GM12878 (cell line): ENCODE data around the gene UHRF1. TPM values are rescaled to one million over a fixed set of nuclear protein-coding genes. Genes with fewer than 3 reads are reported as not detected.

Experiments
- ATAC-seq: fragments of 200-7000 bp; cut with Tn5 transposase; 3 replicates; pipeline ENCODE4 v1.9.1; 2020; ENCODE audit warnings: mild to moderate bottlenecking, moderate library complexity
- BruUV-seq: library from RNA; stranded (reverse); fragments of 400-500 nt; replicated peaks from 2 replicates; lab custom pipeline; 2021; lab: Mats Ljungman, UMichigan
- CTCF ChIA-PET: fragments of 300-600 bp; sonication (Branson Sonifier 250); formaldehyde crosslinking; extraction: SDS; loops from one replicate; lab custom pipeline; 2021; ENCODE audit warnings: inconsistent platforms; lab: Yijun Ruan, JAX
- POLR2A ChIA-PET: fragments of 350-600 bp; formaldehyde crosslinking; extraction: SDS; loops from one replicate; lab custom pipeline; 2021; ENCODE audit warnings: inconsistent platforms; lab: Charles Lee
- RAD21 ChIA-PET: fragments of 300-600 bp; sonication (Branson Sonifier 250); formaldehyde crosslinking; loops from one replicate; lab custom pipeline; 2023; ENCODE audit warnings: antibody characterized with exemption; ENCODE audit not compliant: unreplicated experiment; lab: Charles Lee
- SMC1A ChIA-PET: fragments of 300-600 bp; sonication (Branson Sonifier 250); formaldehyde crosslinking; loops from one replicate; lab custom pipeline; 2023; ENCODE audit not compliant: unreplicated experiment, uncharacterized antibody; lab: Charles Lee
- DNase-seq: peaks from one replicate; pipeline ENCODE4 v3.0.0-alpha.2; 2011; ENCODE audit warnings: low read depth, low spot score
- FAIRE-seq: peaks from 3 replicates; lab custom pipeline; 2011; peaks lifted over from hg19 to GRCh38; lab: Jason Lieb, UNC
- H2AFZ ChIP-seq: 2 replicates; pipeline ENCODE4 v1.6.0; 2011; ENCODE audit warnings: low read depth, low read length, control low read depth; ENCODE audit not compliant: control insufficient read depth
- H3K27ac ChIP-seq: 2 replicates; pipeline ENCODE4 v1.5.1; 2011; ENCODE audit warnings: control low read depth; ENCODE audit not compliant: control insufficient read depth, insufficient read depth
- H3K27me3 ChIP-seq, 2 experiments: replicated peaks in 1 of 2; 2 replicates each; pipeline versions ENCODE4 v1.6.0 to v1.6.1; 2011; ENCODE audit warnings: low read length in 1 of 2; ENCODE audit not compliant: control insufficient read depth in 2 of 2, insufficient read depth in 2 of 2
- H3K36me3 ChIP-seq, 2 experiments: 2 replicates each; pipeline ENCODE4 v1.5.1; 2011; ENCODE audit warnings: low read length in 1 of 2; ENCODE audit not compliant: control insufficient read depth in 2 of 2, insufficient read depth in 2 of 2
- H3K4me1 ChIP-seq: 2 replicates; pipeline ENCODE4 v1.6.1; 2011; ENCODE audit warnings: mild to moderate bottlenecking, low read length, moderate library complexity, mixed read lengths; ENCODE audit not compliant: control insufficient read depth, insufficient read depth
- H3K4me2 ChIP-seq: 2 replicates; pipeline ENCODE4 v1.6.0; 2011; ENCODE audit warnings: control low read depth; ENCODE audit not compliant: control insufficient read depth, insufficient read depth
- H3K4me3 ChIP-seq: fragments of 200-600 bp; sonication (generic); 2 replicates; pipeline ENCODE4 v1.5.1; 2016
- H3K79me2 ChIP-seq: 2 replicates; pipeline ENCODE4 v1.6.0; 2011; ENCODE audit warnings: low read length; ENCODE audit not compliant: control insufficient read depth, insufficient read depth
- H3K9ac ChIP-seq: 2 replicates; pipeline ENCODE4 v1.8.0; 2011; ENCODE audit warnings: low read length, control low read depth, mixed read lengths; ENCODE audit not compliant: control insufficient read depth, insufficient read depth
- H3K9me3 ChIP-seq: replicated peaks from 3 replicates; pipeline ENCODE4 v1.5.1; 2011; ENCODE audit warnings: mild to moderate bottlenecking, low read length; ENCODE audit not compliant: control insufficient read depth, insufficient read depth
- H4K20me1 ChIP-seq: 2 replicates; pipeline ENCODE4 v1.6.0; 2011; ENCODE audit not compliant: control insufficient read depth, insufficient read depth
- BHLHE40 ChIP-seq, 2 experiments: fragments of 450-650 bp in 1 of 2; IDR thresholded peaks; 2 replicates each; pipeline ENCODE4 v1.6.1; 2011 to 2017; ENCODE audit warnings: low read depth in 2 of 2, borderline replicate concordance in 1 of 2, improper control_type of control experiment in 1 of 2, low read length in 1 of 2, mild to moderate bottlenecking in 1 of 2
- BMI1 ChIP-seq: fragments of 450-650 bp; IDR thresholded peaks from 2 replicates; pipeline ENCODE4 v1.6.1; 2016; ENCODE audit warnings: mild to moderate bottlenecking, moderate library complexity, borderline replicate concordance
- CBFB ChIP-seq: IDR thresholded peaks from 2 replicates; pipeline ENCODE4 v1.6.1; 2016; ENCODE audit warnings: antibody characterized with exemption, low read depth
- CUX1 ChIP-seq: IDR thresholded peaks from 2 replicates; pipeline ENCODE4 v1.6.1; 2012; ENCODE audit warnings: improper control_type of control experiment, low read depth, low read length; ENCODE audit not compliant: insufficient replicate concordance
- HDAC6 ChIP-seq: fragments of 200-600 bp; sonication (generic); IDR thresholded peaks from one replicate; pipeline ENCODE4 v1.8.0; 2017; ENCODE audit warnings: antibody characterized with exemption; ENCODE audit not compliant: unreplicated experiment
- KLF5 ChIP-seq: fragments of 450-650 bp; IDR thresholded peaks from 2 replicates; pipeline ENCODE4 v1.6.1; 2014; ENCODE audit warnings: mild to moderate bottlenecking; ENCODE audit not compliant: partially characterized antibody
- MTA3 ChIP-seq: IDR thresholded peaks from 2 replicates; pipeline ENCODE4 v1.6.1; 2012; ENCODE audit warnings: low read length, inconsistent platforms, borderline replicate concordance
- NBN ChIP-seq: fragments of 450-650 bp; IDR thresholded peaks from 2 replicates; pipeline ENCODE4 v1.6.1; 2016
- NFXL1 ChIP-seq: fragments of 450-650 bp; IDR thresholded peaks from 2 replicates; pipeline ENCODE4 v1.6.1; 2017; ENCODE audit warnings: antibody characterized with exemption, mild to moderate bottlenecking, borderline replicate concordance
- PML ChIP-seq: IDR thresholded peaks from 2 replicates; pipeline ENCODE4 v1.6.1; 2012; ENCODE audit warnings: low read length, inconsistent platforms
- RAD21 ChIP-seq: IDR thresholded peaks from 2 replicates; pipeline ENCODE4 v1.6.1; 2011; ENCODE audit warnings: mild to moderate bottlenecking, low read depth, low read length, moderate library complexity; ENCODE audit not compliant: insufficient read depth
- SMAD1 ChIP-seq: fragments of 450-650 bp; IDR thresholded peaks from 2 replicates; pipeline ENCODE4 v1.6.1; 2018; ENCODE audit warnings: mild to moderate bottlenecking, low read depth; ENCODE audit not compliant: partially characterized antibody
- WGBS: methylation state at CpG from one replicate; pipeline ENCODE4 v1.1.6; 2016; ENCODE audit warnings: low lambda C conversion rate; ENCODE audit not compliant: insufficient replicate concordance, insufficient coverage; ENCODE audit errors: missing lambda C conversion rate; 5-methylcytosine and 5-hydroxymethylcytosine counted together
- in situ Hi-C: fragments of 300-500 bp; cut with MboI; formaldehyde crosslinking; loops from 9 replicates; pipeline ENCODE4 v1.14.3; 2018; ENCODE audit warnings: mixed read lengths
- intact Hi-C: fragments of 100-400 bp; cut with micrococcal nuclease; formaldehyde crosslinking; loops from one replicate; pipeline ENCODE4 v1.14.2; 2022; ENCODE audit not compliant: unreplicated experiment
- polyA plus RNA-seq, 11 experiments: library from polyadenylated mRNA; depleted of rRNA in 4 of 11; unstranded in 6 of 11; stranded (reverse) in 5 of 11; fragments of >200 nt; fragmentation: Nextera tagmentation in 4 of 11; fragmentation: Illumina TruSeq in 1 of 11; extraction: Ambion mirVana in 4 of 11; extraction: Trizol in 1 of 11; gene quantifications; 1 replicate in 1 of 11; 2 replicates in 10 of 11; pipeline versions ENCODE4 v1.2.1 to v1.2.3, GENCODE V29; 2011 to 2016; ENCODE audit warnings: inconsistent platforms in 2 of 11, missing spikeins in 2 of 11, low read depth in 1 of 11
- total RNA-seq, 4 experiments: library from RNA; depleted of rRNA in 3 of 4; stranded (reverse); fragments of >200 nt in 3 of 4; fragmentation: Illumina TruSeq in 1 of 4; extraction: Trizol in 1 of 4; gene quantifications; 2 replicates each; pipeline versions ENCODE4 v1.2.1 to v1.2.3, GENCODE V29; 2013 to 2021

Gene UHRF1
- total and polyA plus RNA-seq, 10 of the 15 experiments (the other 5 are each of a cell fraction or from before 2014, with no cell fraction given) = 13.0 to 109 (median 37.7) TPM

GRCh38 chr19:4984106-4984380, 74.7 kb downstream of the UHRF1 start:
- WGBS = 98% methylated on average over 7 of the region's 7 CpGs
- BruUV-seq = no TSS peak
- Histone ChIP-seq H3K79me2 (peaks cover 33% of the 10 kb centered on the region), H3K27me3 (no peaks in the 10 kb centered on the region), H2AFZ (no peak overlapping the region), H3K4me2 (no peak overlapping the region), H3K36me3 (peaks cover 0 to 8% of the 10 kb centered on the region in 2 experiments; a peak in 1 of 4 replicates), H3K4me3 (no peak overlapping the region), H4K20me1 (peaks cover 8% of the 10 kb centered on the region), H3K27ac (no peak overlapping the region), H3K9me3 (no peaks in the 10 kb centered on the region), H3K9ac (no peak overlapping the region), H3K4me1 (peaks cover 3% of the 10 kb centered on the region; the same call in 1 of the 2 replicates)
- SMC1A ChIA-PET = no interaction called here
- DNase-seq = no peak
- CTCF ChIA-PET = no interaction called here
- ATAC-seq = no peak
- intact Hi-C loops (no loop called here), in situ Hi-C loops (no loop called here)
- TF ChIP-seq NFXL1 (no peak), HDAC6 (no peak), RAD21 (no peak), CBFB (no peak), NBN (no peak), CUX1 (no peak), SMAD1 (no peak), PML (no peak), MTA3 (no peak), BMI1 (no peak), BHLHE40 (IDR thresholded peaks at IDR 0.05; ENCODE audit: borderline replicate concordance in 1 of 2, low read depth in 2 of 2, low read length in 1 of 2) (no peak), KLF5 (no peak)
- FAIRE-seq = no peak
- RAD21 ChIA-PET = no interaction called here
- POLR2A ChIA-PET = no interaction called here
